A549 (cell line): ENCODE data around the gene ZNF608. TPM values are rescaled to one million over a fixed set of nuclear protein-coding genes. Genes with fewer than 3 reads are reported as not detected.

Experiments used
- ATAC-seq, 2 experiments: fragments of 200-7000 bp in 1 of 2; fragments of >200 bp in 1 of 2; cut with Nextera tagmentation in 1 of 2; cut with Tn5 transposase in 1 of 2; 3 replicates each; pipeline versions ENCODE4 v1.8.0 to v1.9.1; 2018 to 2020; ENCODE audit warnings: mild to moderate bottlenecking in 1 of 2, moderate library complexity in 1 of 2
- CTCF ChIA-PET: fragments of 300-600 bp; sonication (Branson Sonifier 250); formaldehyde crosslinking; extraction: SDS; loops from one replicate; lab custom pipeline; 2021; ENCODE audit warnings: antibody characterized with exemption, inconsistent platforms; lab: Yijun Ruan, JAX
- POLR2A ChIA-PET: fragments of 350-600 bp; formaldehyde crosslinking; extraction: SDS; loops from one replicate; lab custom pipeline; 2021; ENCODE audit warnings: antibody characterized with exemption, inconsistent platforms; lab: Yijun Ruan, JAX
- DNase-seq, 2 experiments: peaks; one replicate each; pipeline versions ENCODE4 v3.0.0 to v3.0.0-alpha.2; 2011 to 2016; ENCODE audit warnings: low read depth in 1 of 2, low spot score in 1 of 2
- FAIRE-seq: peaks from 2 replicates; lab custom pipeline; 2011; peaks lifted over from hg19 to GRCh38; lab: Jason Lieb, UNC
- H3K27ac ChIP-seq, 2 experiments: fragments of >200 bp; sonication (Bioruptor Twin); formaldehyde crosslinking; 3 replicates each; pipeline ENCODE4 v1.5.1; 2016 to 2017
- H3K4me1 ChIP-seq: fragments of >200 bp; sonication (Bioruptor Twin); formaldehyde crosslinking; 3 replicates; pipeline ENCODE4 v1.6.1; 2016
- H3K4me2 ChIP-seq: fragments of >200 bp; sonication (Bioruptor Twin); formaldehyde crosslinking; 3 replicates; pipeline ENCODE4 v1.6.1; 2016
- H3K4me3 ChIP-seq: fragments of >200 bp; sonication (Bioruptor Twin); formaldehyde crosslinking; 3 replicates; pipeline ENCODE4 v1.5.1; 2016
- H3K9me3 ChIP-seq: fragments of >200 bp; sonication (Bioruptor Twin); formaldehyde crosslinking; 3 replicates; pipeline ENCODE4 v1.6.1; 2016
- BHLHE40 ChIP-seq: IDR thresholded peaks from 2 replicates; pipeline ENCODE4 v1.6.1; 2012; ENCODE audit warnings: low read depth, low read length, inconsistent platforms
- CBX2 ChIP-seq: fragments of 200-600 bp; sonication (generic); IDR thresholded peaks from 2 replicates; pipeline ENCODE4 v1.6.1; 2016; ENCODE audit warnings: low read depth, mild to moderate bottlenecking, borderline replicate concordance
- CBX8 ChIP-seq: fragments of 200-600 bp; sonication (generic); IDR thresholded peaks from 2 replicates; pipeline ENCODE4 v1.6.1; 2016
- CHD2 ChIP-seq: fragments of 150-350 bp; IDR thresholded peaks from 2 replicates; pipeline ENCODE4 v1.6.1; 2014; ENCODE audit warnings: low read length; ENCODE audit not compliant: partially characterized antibody
- CHD4 ChIP-seq: fragments of 200-600 bp; sonication (generic); IDR thresholded peaks from 2 replicates; pipeline ENCODE4 v1.6.1; 2016; ENCODE audit warnings: antibody characterized with exemption, mild to moderate bottlenecking, borderline replicate concordance
- CTCF ChIP-seq: fragments of >200 bp; sonication (Bioruptor Twin); formaldehyde crosslinking; IDR thresholded peaks from 3 replicates; pipeline ENCODE4 v1.5.1; 2016
- EHF ChIP-seq: fragments of 250-450 bp; sonication (Bioruptor Pico); IDR thresholded peaks from 2 replicates; pipeline ENCODE4 v1.5.0; 2020; ENCODE audit warnings: mild to moderate bottlenecking
- FOSB ChIP-seq: fragments of 250-450 bp; sonication (Bioruptor Pico); IDR thresholded peaks from 2 replicates; pipeline ENCODE4 v1.5.0; 2020; ENCODE audit warnings: mild to moderate bottlenecking, moderate library complexity
- HEYL ChIP-seq: fragments of 250-450 bp; sonication (Bioruptor Pico); IDR thresholded peaks from 2 replicates; pipeline ENCODE4 v1.8.0; 2021; ENCODE audit warnings: mild to moderate bottlenecking, moderate library complexity
- HOXA7 ChIP-seq: fragments of 250-450 bp; sonication (Bioruptor Pico); IDR thresholded peaks from 2 replicates; pipeline ENCODE4 v1.5.0; 2020; ENCODE audit warnings: mild to moderate bottlenecking, moderate library complexity
- HOXB5 ChIP-seq: fragments of 250-450 bp; sonication (Bioruptor Pico); IDR thresholded peaks from 2 replicates; pipeline ENCODE4 v1.5.0; 2020; ENCODE audit warnings: mild to moderate bottlenecking, moderate library complexity
- JUNB ChIP-seq: fragments of >200 bp; sonication (Bioruptor Twin); formaldehyde crosslinking; IDR thresholded peaks from 2 replicates; pipeline ENCODE4 v1.6.1; 2016
- KDM1A ChIP-seq: fragments of 200-600 bp; sonication (generic); IDR thresholded peaks from 2 replicates; pipeline ENCODE4 v1.6.1; 2016; ENCODE audit warnings: low read depth, mild to moderate bottlenecking
- MAX ChIP-seq: IDR thresholded peaks from 2 replicates; pipeline ENCODE4 v1.6.1; 2012
- MYC ChIP-seq: IDR thresholded peaks from 2 replicates; pipeline ENCODE4 v1.6.1; 2012; ENCODE audit warnings: mild to moderate bottlenecking, inconsistent platforms, low read length, improper control_type of control experiment, borderline replicate concordance
- NPAS2 ChIP-seq: fragments of 250-450 bp; sonication (Bioruptor Pico); IDR thresholded peaks from 2 replicates; pipeline ENCODE4 v1.8.0; 2022; ENCODE audit warnings: mild to moderate bottlenecking, moderate library complexity, borderline replicate concordance
- POLR2AphosphoS2 ChIP-seq: conservative IDR thresholded peaks from 2 replicates; pipeline ENCODE4 v1.6.1; 2012; ENCODE audit warnings: low read length, improper control_type of control experiment, inconsistent platforms
- RCOR1 ChIP-seq: fragments of 150-350 bp; IDR thresholded peaks from 2 replicates; pipeline ENCODE4 v1.6.1; 2014; ENCODE audit warnings: antibody characterized with exemption, low read length, low read depth
- RFX5 ChIP-seq: fragments of 450-650 bp; IDR thresholded peaks from 2 replicates; pipeline ENCODE4 v1.7.1; 2014; ENCODE audit warnings: antibody characterized with exemption, mild to moderate bottlenecking, moderate library complexity
- SMC3 ChIP-seq: fragments of >200 bp; sonication (Bioruptor Twin); formaldehyde crosslinking; IDR thresholded peaks from 3 replicates; pipeline ENCODE4 v1.6.1; 2018; ENCODE audit warnings: inconsistent platforms
- SREBF2 ChIP-seq: fragments of 450-650 bp; IDR thresholded peaks from 2 replicates; pipeline ENCODE4 v1.6.1; 2014; ENCODE audit warnings: mild to moderate bottlenecking, moderate library complexity
- TP53 ChIP-seq: fragments of 250-450 bp; sonication (Bioruptor Pico); IDR thresholded peaks from 2 replicates; pipeline ENCODE4 v1.5.0; 2021; ENCODE audit warnings: mild to moderate bottlenecking, moderate library complexity
- ZC3H11A ChIP-seq: fragments of 450-650 bp; IDR thresholded peaks from 2 replicates; pipeline ENCODE4 v1.6.1; 2014; ENCODE audit warnings: antibody characterized with exemption, mild to moderate bottlenecking
- ZFP36 ChIP-seq: fragments of 450-650 bp; IDR thresholded peaks from 2 replicates; pipeline ENCODE4 v1.6.1; 2014; ENCODE audit warnings: borderline replicate concordance; ENCODE audit not compliant: partially characterized antibody
- ZNF302 ChIP-seq: fragments of 250-450 bp; sonication (Bioruptor Pico); IDR thresholded peaks from 2 replicates; pipeline ENCODE4 v1.9.0; 2021; ENCODE audit warnings: inconsistent platforms, mild to moderate bottlenecking, moderate library complexity
- ZSCAN20 ChIP-seq: fragments of 250-450 bp; sonication (Bioruptor Pico); IDR thresholded peaks from 2 replicates; pipeline ENCODE4 v1.8.0; 2022; ENCODE audit warnings: mild to moderate bottlenecking, moderate library complexity
- WGBS: methylation state at CpG from one replicate; pipeline ENCODE4 v1.1.6; 2017; ENCODE audit errors: missing lambda C conversion rate; 5-methylcytosine and 5-hydroxymethylcytosine counted together
- polyA plus RNA-seq, 4 experiments: library from polyadenylated mRNA; depleted of rRNA in 3 of 4; stranded (reverse); fragments of >200 nt; fragmentation: RNase III in 1 of 4; extraction: RNeasy Plus Mini Kit Qiagen cat#74134 plus additional on column Dnase treatment in 1 of 4; gene quantifications; 2 replicates in 3 of 4; 3 replicates in 1 of 4; pipeline ENCODE4 v1.2.3, GENCODE V29; 2011 to 2017
- TF ChIP-seq, protein P1 (sequence below): fragments of 150-350 bp; IDR thresholded peaks from 2 replicates; pipeline ENCODE4 v1.6.1; 2014; ENCODE audit warnings: low read depth, mild to moderate bottlenecking, low read length
- TF ChIP-seq, protein P2 (sequence below): IDR thresholded peaks from 2 replicates; pipeline ENCODE4 v1.6.1; 2012; ENCODE audit warnings: low read depth, borderline replicate concordance

ZNF608 gene
- polyA plus RNA-seq, 2 of the 4 experiments (the other 2 are of a cell fraction), result 0.77 to 1.8 TPM

GRCh38 chr5:124742521-124742920 is 3.9 kb downstream of the ZNF608 start:
- POLR2A ChIA-PET, result no interaction called here

GRCh38 chr5:124741711-124742496 is 4.5 kb downstream of the ZNF608 start:
- DNase-seq (no peak), ATAC-seq (no peak)
- no peak overlapping the region for H3K4me3 ChIP-seq
- H3K27ac ChIP-seq, result peak overlapping the region in 1 of 2 experiments; percentile 6; a peak in 2 of 6 replicates
- peak overlapping the region; percentile 44 for H3K4me2 ChIP-seq
- no peaks in the 10 kb centered on the region for H3K9me3 ChIP-seq
- WGBS, result 75% methylated on average over 4 of the region's 4 CpGs
- no peak for TF ChIP-seq CHD2
- no peak for TF ChIP-seq ZFP36
- no peak for TF ChIP-seq TP53 (CRISPR knock-in tag)
- TF ChIP-seq RCOR1, result no peak
- TF ChIP-seq CTCF, result no peak
- TF ChIP-seq CBX2, result no peak
- no peak for TF ChIP-seq JUNB
- no peak for TF ChIP-seq CHD4
- no peak for TF ChIP-seq CBX8
- no peak for TF ChIP-seq KDM1A
- TF ChIP-seq, all 56 proteins: peak for 0
- H3K4me1 ChIP-seq, result peaks cover 32% of the 10 kb centered on the region
- FAIRE-seq, result no peak
- ChIA-PET POLR2A (no interaction called here), CTCF (no interaction called here)

More at GRCh38 chr5:124742521-124742920, 3.9 kb downstream of the ZNF608 start:
- H3K27ac ChIP-seq, result peak overlapping the region in 1 of 2 experiments; percentile 4; a peak in 2 of 6 replicates
- peaks cover 32% of the 10 kb centered on the region for H3K4me1 ChIP-seq
- no peak for FAIRE-seq
- no peak for DNase-seq
- no peaks in the 10 kb centered on the region for H3K9me3 ChIP-seq
- CTCF ChIA-PET, result no interaction called here
- TF ChIP-seq SREBF2 (no peak), FOSB (CRISPR knock-in tag) (no peak), RFX5 (no peak), ZNF302 (no peak), SMC3 (no peak), CBX8 (no peak), HOXA7 (CRISPR knock-in tag) (no peak), POLR2AphosphoS2 (no peak), ZC3H11A (no peak), EHF (CRISPR knock-in tag) (no peak), CHD2 (no peak), HOXB5 (no peak), HEYL (no peak)
- peak overlapping the region; percentile 44 for H3K4me2 ChIP-seq
- ATAC-seq, result no peak
- H3K4me3 ChIP-seq, result no peak overlapping the region
- WGBS, result 84% methylated on average over 4 of the region's 4 CpGs

DNA sequence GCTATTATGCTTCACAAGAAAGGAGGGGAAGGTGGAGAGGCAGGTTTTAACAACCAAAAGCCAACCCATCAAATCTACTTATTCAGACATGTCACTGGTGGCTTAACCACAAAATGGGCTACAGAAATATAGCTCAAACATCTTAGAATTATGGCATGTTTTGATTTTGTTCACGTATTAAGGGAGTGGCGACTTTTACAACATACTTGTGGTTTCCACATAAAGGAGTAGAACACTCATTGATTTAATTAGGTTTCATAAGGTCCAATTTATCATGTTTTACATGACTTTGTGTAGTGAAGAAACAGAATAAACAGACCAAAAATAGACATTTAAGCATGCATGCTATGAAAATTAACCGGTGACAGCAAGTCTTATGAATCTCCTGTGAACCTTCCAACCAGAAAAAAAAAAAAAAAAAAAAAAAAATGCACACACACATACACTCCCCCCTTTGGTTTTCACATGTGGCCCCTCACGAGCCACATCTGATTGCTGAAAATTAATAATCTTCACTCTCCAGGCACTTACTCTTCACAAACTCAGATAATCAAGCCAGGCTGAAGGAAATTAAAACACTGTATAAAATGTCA is 5.4 kb downstream of the ZNF608 start:
- DNase-seq, result no peak
- Histone ChIP-seq H3K4me2 (peak overlapping the region; percentile 26), H3K4me3 (no peak overlapping the region), H3K9me3 (no peaks in the 10 kb centered on the region), H3K27ac (no peak overlapping the region), H3K4me1 (peaks cover 32% of the 10 kb centered on the region)
- no peak for ATAC-seq
- TF ChIP-seq MAX (no peak), BHLHE40 (no peak), NPAS2 (CRISPR knock-in tag) (no peak), ZNF302 (no peak), ZFP36 (no peak), RCOR1 (no peak), MYC (no peak), POLR2AphosphoS2 (no peak), ZSCAN20 (CRISPR knock-in tag) (no peak)
- TF ChIP-seq, protein P1, sequence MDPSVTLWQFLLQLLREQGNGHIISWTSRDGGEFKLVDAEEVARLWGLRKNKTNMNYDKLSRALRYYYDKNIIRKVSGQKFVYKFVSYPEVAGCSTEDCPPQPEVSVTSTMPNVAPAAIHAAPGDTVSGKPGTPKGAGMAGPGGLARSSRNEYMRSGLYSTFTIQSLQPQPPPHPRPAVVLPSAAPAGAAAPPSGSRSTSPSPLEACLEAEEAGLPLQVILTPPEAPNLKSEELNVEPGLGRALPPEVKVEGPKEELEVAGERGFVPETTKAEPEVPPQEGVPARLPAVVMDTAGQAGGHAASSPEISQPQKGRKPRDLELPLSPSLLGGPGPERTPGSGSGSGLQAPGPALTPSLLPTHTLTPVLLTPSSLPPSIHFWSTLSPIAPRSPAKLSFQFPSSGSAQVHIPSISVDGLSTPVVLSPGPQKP, result no peak
- TF ChIP-seq, protein P2, sequence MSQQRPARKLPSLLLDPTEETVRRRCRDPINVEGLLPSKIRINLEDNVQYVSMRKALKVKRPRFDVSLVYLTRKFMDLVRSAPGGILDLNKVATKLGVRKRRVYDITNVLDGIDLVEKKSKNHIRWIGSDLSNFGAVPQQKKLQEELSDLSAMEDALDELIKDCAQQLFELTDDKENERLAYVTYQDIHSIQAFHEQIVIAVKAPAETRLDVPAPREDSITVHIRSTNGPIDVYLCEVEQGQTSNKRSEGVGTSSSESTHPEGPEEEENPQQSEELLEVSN, result no peak
- FAIRE-seq, result no peak
- CTCF ChIA-PET, result no interaction called here
- 88% methylated on average over 4 of the region's 4 CpGs for WGBS
- POLR2A ChIA-PET, result no interaction called here
